Right lobe of liver (tissue), 6 donors: ENCODE measurements around the gene SYNGR3. TPM values are rescaled to one million over a fixed set of nuclear protein-coding genes. Genes with fewer than 3 reads are reported as not detected.

Experiments
- ATAC-seq, 4 donors: fragments of 200-7000 bp; cut with Tn5 transposase; one replicate each; pipeline ENCODE4 v1.9.1; 2020; ENCODE audit warnings: mild to moderate bottlenecking in 4 of 4, moderate library complexity in 4 of 4
- DNase-seq, 3 donors: peaks; one replicate each; pipeline ENCODE4 v3.0.0-alpha.2; 2020
- H3K27ac ChIP-seq, 3 donors: fragments of 200-600 bp; one replicate each; pipeline ENCODE4 v1.8.0; 2022
- H3K27me3 ChIP-seq, 2 donors: fragments of 200-600 bp; one replicate each; pipeline ENCODE4 v1.8.0; 2022
- H3K36me3 ChIP-seq, 4 donors: fragments of 200-600 bp; sonication (generic) in 1 of 4; one replicate each; pipeline versions ENCODE4 v1.5.1 to v1.8.0; 2017 to 2022; ENCODE audit warnings: control low read depth in 1 of 4
- H3K4me1 ChIP-seq, 4 donors: fragments of 200-600 bp; sonication (generic) in 1 of 4; one replicate each; pipeline versions ENCODE4 v1.5.1 to v1.8.0; 2017 to 2022; ENCODE audit warnings: control low read depth in 1 of 4
- H3K4me3 ChIP-seq, 3 donors: fragments of 200-600 bp; one replicate each; pipeline ENCODE4 v1.8.0; 2022
- H3K9me3 ChIP-seq, 4 donors: fragments of 200-600 bp; sonication (generic) in 1 of 4; one replicate each; pipeline versions ENCODE4 v1.5.1 to v1.8.0; 2017 to 2022; ENCODE audit warnings: control low read depth in 1 of 4
- CTCF ChIP-seq, 4 donors: fragments of 200-600 bp in 3 of 4; fragments of 450-650 bp in 1 of 4; IDR thresholded peaks; one replicate each; pipeline versions ENCODE4 v1.5.1 to v1.8.0; 2016 to 2022; ENCODE audit warnings: antibody characterized with exemption in 4 of 4, mild to moderate bottlenecking in 2 of 4
- POLR2A ChIP-seq: fragments of 450-650 bp; IDR thresholded peaks from one replicate; pipeline ENCODE4 v1.6.1; 2017; ENCODE audit warnings: antibody characterized with exemption, mild to moderate bottlenecking
- WGBS: methylation state at CpG from one replicate; pipeline ENCODE4 v1.1.6; 2018; ENCODE audit warnings: low coverage, low lambda C conversion rate; ENCODE audit not compliant: insufficient coverage; ENCODE audit errors: missing lambda C conversion rate; 5-methylcytosine and 5-hydroxymethylcytosine counted together
- intact Hi-C, 2 donors: fragments of 100-400 bp; cut with DNase I; formaldehyde crosslinking; loops; one replicate each; pipeline versions ENCODE4 v1.11.2 to v1.14.1; 2022
- total RNA-seq, 6 experiments: library from RNA; depleted of rRNA in 2 of 6; stranded (reverse); fragments of >200 nt in 2 of 6; fragmentation: NEBNext Ultra II Directional in 3 of 6; extraction: Animal tissue kit (Norgen Biotek cat#: 25700) in 3 of 6; gene quantifications; one replicate each; pipeline versions ENCODE4 v1.1.0 to v1.2.4, GENCODE V29; 2016 to 2023
- donor health status: DM: no; HTN: yes; CAD: no.
- donor health status: DM: no; HTN: no; CAD: no.
- donor health status: DM: no; HTN: no; CAD: no.
- donor health status: DM: no; HTN: yes; CAD: no.
- donor health status: DM: no; HTN: yes; CAD: no.

Gene SYNGR3
- total RNA-seq, 6 experiments from 2014 or later, result 0.22 TPM; not detected in 5

- intact Hi-C loops, result no loop called here
- H3K27me3 ChIP-seq, result no peaks in the 10 kb centered on the region
- H3K27ac ChIP-seq, result peak overlapping the region; percentile 66 to 85 (median 73)
- WGBS, result 3% methylated on average over 9 of the region's 17 CpGs
- DNase-seq, result peak in 1 of 3 donors; percentile 69
- TF ChIP-seq CTCF (IDR thresholded peaks at IDR 0.05) (no peak), POLR2A (no peak)
- H3K36me3 ChIP-seq, result peaks cover 0 to 35% (median 13%) of the 10 kb centered on the region in 4 donors
- H3K4me3 ChIP-seq, result peak overlapping the region; percentile 75 to 83 (median 79)
- peaks cover 0 to 48% (median 16%) of the 10 kb centered on the region in 4 donors for H3K4me1 ChIP-seq
- H3K9me3 ChIP-seq, result no peaks in the 10 kb centered on the region
- peak in 3 of 4 donors; percentile 2 to 11 (median 3) for ATAC-seq
These were observed 47.5 kb upstream of the SYNGR3 start for GRCh38 chr16:1942047-1942809.

GRCh38 chr16:1942810-1943726 is 46.7 kb upstream of the SYNGR3 start, which contains the start of gene MSRB1:
TSS of gene MSRB1 (minus strand) at chr16:1943199. CDS start at chr16:1943156, 43 bp downstream.
- ATAC-seq (peak; percentile 81 to 92 (median 86)), DNase-seq (peak; percentile 100)
- TF ChIP-seq POLR2A, result peak; percentile 99
- no peak for TF ChIP-seq CTCF (IDR thresholded peaks at IDR 0.05)
- Histone ChIP-seq H3K36me3 (peaks cover 0 to 26% (median 9%) of the 10 kb centered on the region in 4 donors), H3K4me1 (peaks cover 0 to 43% (median 15%) of the 10 kb centered on the region in 4 donors), H3K9me3 (no peaks in the 10 kb centered on the region), H3K27ac (peak within 1 kb of the TSS; percentile 66 to 85 (median 73)), H3K27me3 (no peaks in the 10 kb centered on the region), H3K4me3 (peak within 1 kb of the TSS; percentile 75 to 83 (median 79))
- 0% methylated on average over 20 of the region's 77 CpGs for WGBS
- intact Hi-C loops, result no loop called here

- Histone ChIP-seq H3K36me3 (peaks cover 0 to 11% (median 1%) of the 10 kb centered on the region in 4 donors), H3K4me1 (peaks cover 0 to 27% (median 5%) of the 10 kb centered on the region in 4 donors), H3K9me3 (no peaks in the 10 kb centered on the region), H3K4me3 (no peak overlapping the region), H3K27me3 (no peaks in the 10 kb centered on the region), H3K27ac (no peak overlapping the region)
- 92% methylated on average over 14 of the region's 21 CpGs for WGBS
- intact Hi-C loops, result no loop called here
- TF ChIP-seq POLR2A (no peak), CTCF (IDR thresholded peaks at IDR 0.05) (no peak)
- no peak for ATAC-seq
- DNase-seq, result no peak
These were observed 45.1 kb upstream of the SYNGR3 start for GRCh38 chr16:1944612-1945199.
